SK-N-SH (cell line): Measurements from ENCODE around the gene MAPKAPK3. TPM values are rescaled to one million over a fixed set of nuclear protein-coding genes. Genes with fewer than 3 reads are reported as not detected.

ENCODE experiments used
- CTCF ChIA-PET: fragments of 300-600, 350-600 bp; formaldehyde crosslinking; extraction: SDS; loops from one replicate; lab custom pipeline; 2021; lab: Yijun Ruan, JAX
- POLR2A ChIA-PET: fragments of 350-600 bp; sonication (Branson Sonifier 250); formaldehyde crosslinking; extraction: SDS; loops from one replicate; lab custom pipeline; 2020; ENCODE audit warnings: antibody characterized with exemption, inconsistent platforms; lab: Yijun Ruan, JAX
- DNase-seq: peaks from one replicate; pipeline ENCODE4 v3.0.0; 2012
- H2AFZ ChIP-seq: fragments of 200-600 bp; sonication (generic); 2 replicates; pipeline ENCODE4 v1.8.1; 2016; ENCODE audit warnings: antibody characterized with exemption, mild to moderate bottlenecking, low read depth
- H3F3A ChIP-seq: fragments of 200-600 bp; sonication (generic); replicated peaks from 2 replicates; pipeline ENCODE3; 2016; ENCODE audit warnings: antibody characterized with exemption, mild to moderate bottlenecking; ENCODE audit not compliant: insufficient read depth
- H3K27ac ChIP-seq, 2 experiments: fragments of 200-500 bp in 1 of 2; fragments of 200-600 bp in 1 of 2; sonication (Bioruptor generic) in 1 of 2; sonication (generic), shearing (Covaris generic) in 1 of 2; 2 replicates each; pipeline versions ENCODE4 v1.5.1 to v1.6.1; 2014 to 2016; ENCODE audit warnings: low read depth in 2 of 2, inconsistent platforms in 1 of 2, low read length in 1 of 2, mild to moderate bottlenecking in 1 of 2, mixed read lengths in 1 of 2
- H3K27me3 ChIP-seq: fragments of 200-600 bp; sonication (generic), shearing (Covaris generic); 2 replicates; pipeline ENCODE4 v1.6.1; 2016; ENCODE audit warnings: mixed run types; ENCODE audit not compliant: insufficient read depth
- H3K36me3 ChIP-seq, 2 experiments: fragments of 200-500 bp in 1 of 2; fragments of 200-600 bp in 1 of 2; sonication (Bioruptor generic) in 1 of 2; sonication (generic) in 1 of 2; replicated peaks in 1 of 2; 2 replicates each; pipeline versions ENCODE3 to v1.5.1; 2014 to 2016; ENCODE audit warnings: low read length in 1 of 2, mild to moderate bottlenecking in 1 of 2; ENCODE audit not compliant: insufficient read depth in 2 of 2, control insufficient read depth in 1 of 2
- H3K4me1 ChIP-seq, 2 experiments: fragments of 200-500 bp in 1 of 2; fragments of 200-600 bp in 1 of 2; sonication (Bioruptor generic) in 1 of 2; sonication (generic), shearing (Covaris generic) in 1 of 2; 2 replicates each; pipeline versions ENCODE4 v1.5.1 to v1.6.1; 2014 to 2016; ENCODE audit warnings: low read depth in 1 of 2, low read length in 1 of 2, mixed run types in 1 of 2; ENCODE audit not compliant: insufficient read depth in 2 of 2, control insufficient read depth in 1 of 2
- H3K4me2 ChIP-seq: fragments of 200-600 bp; sonication (generic), shearing (Covaris generic); 2 replicates; pipeline ENCODE4 v1.6.1; 2017; ENCODE audit warnings: mixed run types
- H3K4me3 ChIP-seq, 2 experiments: fragments of 200-500 bp in 1 of 2; fragments of 200-600 bp in 1 of 2; sonication (Bioruptor generic) in 1 of 2; sonication (generic), shearing (Covaris generic) in 1 of 2; 2 replicates each; pipeline versions ENCODE4 v1.5.1 to v1.8.1; 2014 to 2016; ENCODE audit warnings: low read depth in 2 of 2, inconsistent platforms in 1 of 2, low read length in 1 of 2, mild to moderate bottlenecking in 1 of 2, mixed read lengths in 1 of 2, moderate library complexity in 1 of 2
- H3K79me2 ChIP-seq: fragments of 200-600 bp; sonication (generic); 2 replicates; pipeline ENCODE4 v1.8.1; 2017; ENCODE audit warnings: mild to moderate bottlenecking; ENCODE audit not compliant: insufficient read depth
- H3K9ac ChIP-seq: fragments of 200-600 bp; sonication (generic); 2 replicates; pipeline ENCODE4 v1.6.1; 2017; ENCODE audit warnings: mixed run types
- H3K9me2 ChIP-seq: fragments of 200-600 bp; sonication (generic); 2 replicates; pipeline ENCODE4 v1.6.1; 2017; ENCODE audit warnings: mixed run types
- H3K9me3 ChIP-seq: fragments of 200-600 bp; sonication (generic); 2 replicates; pipeline ENCODE4 v1.6.1; 2017; ENCODE audit warnings: mixed run types, mild to moderate bottlenecking, moderate library complexity
- H4K20me1 ChIP-seq: fragments of 200-600 bp; sonication (generic); 2 replicates; pipeline ENCODE4 v1.6.1; 2017; ENCODE audit warnings: mild to moderate bottlenecking, mixed run types; ENCODE audit not compliant: insufficient read depth
- CHD2 ChIP-seq: fragments of 150-350 bp; IDR thresholded peaks from 2 replicates; pipeline ENCODE4 v1.6.1; 2018; ENCODE audit warnings: low read length; ENCODE audit not compliant: partially characterized antibody
- ELF1 ChIP-seq: IDR thresholded peaks from 2 replicates; pipeline ENCODE4 v1.4.0; 2012
- EZH2phosphoT487 ChIP-seq: fragments of 200-600 bp; sonication (generic); IDR thresholded peaks from 2 replicates; pipeline ENCODE4 v1.6.1; 2017; ENCODE audit warnings: low read depth, mixed run types, mild to moderate bottlenecking, antibody characterized with exemption, moderate library complexity, borderline replicate concordance
- FOXM1 ChIP-seq: IDR thresholded peaks from 2 replicates; pipeline ENCODE4 v1.4.0; 2012; ENCODE audit warnings: low read depth, mild to moderate bottlenecking
- GABPA ChIP-seq: IDR thresholded peaks from 2 replicates; pipeline ENCODE4 v1.4.0; 2012; ENCODE audit warnings: low read depth, mild to moderate bottlenecking
- GATA2 ChIP-seq: sonication (generic); formaldehyde crosslinking; IDR thresholded peaks from 2 replicates; pipeline ENCODE4 v1.5.0; 2020; ENCODE audit warnings: mild to moderate bottlenecking, missing genetic modification reagents
- JUND ChIP-seq: IDR thresholded peaks from 2 replicates; pipeline ENCODE4 v1.4.0; 2012
- MXI1 ChIP-seq: IDR thresholded peaks from 2 replicates; pipeline ENCODE4 v1.6.1; 2012; ENCODE audit warnings: mild to moderate bottlenecking, low read depth, low read length, improper control_type of control experiment
- NRF1 ChIP-seq: IDR thresholded peaks from 2 replicates; pipeline ENCODE4 v1.6.1; 2012; ENCODE audit warnings: low read depth, mild to moderate bottlenecking, low read length
- RAD21 ChIP-seq: IDR thresholded peaks from 2 replicates; pipeline ENCODE4 v1.6.1; 2012; ENCODE audit warnings: mild to moderate bottlenecking, low read length
- RCOR1 ChIP-seq: fragments of 150-350 bp; IDR thresholded peaks from 2 replicates; pipeline ENCODE4 v1.6.1; 2017; ENCODE audit warnings: antibody characterized with exemption, low read length
- SMC3 ChIP-seq: IDR thresholded peaks from 2 replicates; pipeline ENCODE4 v1.6.1; 2012; ENCODE audit warnings: low read depth, low read length, improper control_type of control experiment
- TAF1 ChIP-seq: IDR thresholded peaks from 2 replicates; pipeline ENCODE4 v1.6.1; 2012; ENCODE audit warnings: low read depth, mild to moderate bottlenecking, low read length, moderate library complexity, borderline replicate concordance
- TCF12 ChIP-seq: IDR thresholded peaks from 2 replicates; pipeline ENCODE4 v1.4.0; 2012
- TEAD4 ChIP-seq: IDR thresholded peaks from 2 replicates; pipeline ENCODE4 v1.4.0; 2012; ENCODE audit warnings: mild to moderate bottlenecking, borderline replicate concordance; ENCODE audit not compliant: insufficient read depth
- WGBS: methylation state at CpG from one replicate; pipeline ENCODE4 v1.1.6; 2017; ENCODE audit warnings: low lambda C conversion rate; 5-methylcytosine and 5-hydroxymethylcytosine counted together
- polyA plus RNA-seq, 3 experiments: library from polyadenylated mRNA; depleted of rRNA; stranded (reverse); fragments of >200 nt; gene quantifications; 2 replicates each; pipeline ENCODE4 v1.2.3, GENCODE V29; 2012
- TF ChIP-seq, protein P1 (sequence below): IDR thresholded peaks from 2 replicates; pipeline ENCODE4 v1.6.1; 2012; ENCODE audit warnings: mild to moderate bottlenecking, low read depth, low read length, moderate library complexity
- TF ChIP-seq, protein P2 (sequence below): IDR thresholded peaks from 2 replicates; pipeline ENCODE4 v1.4.0; 2012; ENCODE audit warnings: low read depth, borderline replicate concordance
- TF ChIP-seq, protein P3 (sequence below): IDR thresholded peaks from 2 replicates; pipeline ENCODE4; 2012
- TF ChIP-seq, protein P4 (sequence below): IDR thresholded peaks from 2 replicates; pipeline ENCODE4 v1.4.0; 2012; ENCODE audit warnings: low read depth

Gene MAPKAPK3
- polyA plus RNA-seq, 1 of the 3 experiments (the other 2 are of a cell fraction), result 29.4 TPM

- TF ChIP-seq, protein P1, sequence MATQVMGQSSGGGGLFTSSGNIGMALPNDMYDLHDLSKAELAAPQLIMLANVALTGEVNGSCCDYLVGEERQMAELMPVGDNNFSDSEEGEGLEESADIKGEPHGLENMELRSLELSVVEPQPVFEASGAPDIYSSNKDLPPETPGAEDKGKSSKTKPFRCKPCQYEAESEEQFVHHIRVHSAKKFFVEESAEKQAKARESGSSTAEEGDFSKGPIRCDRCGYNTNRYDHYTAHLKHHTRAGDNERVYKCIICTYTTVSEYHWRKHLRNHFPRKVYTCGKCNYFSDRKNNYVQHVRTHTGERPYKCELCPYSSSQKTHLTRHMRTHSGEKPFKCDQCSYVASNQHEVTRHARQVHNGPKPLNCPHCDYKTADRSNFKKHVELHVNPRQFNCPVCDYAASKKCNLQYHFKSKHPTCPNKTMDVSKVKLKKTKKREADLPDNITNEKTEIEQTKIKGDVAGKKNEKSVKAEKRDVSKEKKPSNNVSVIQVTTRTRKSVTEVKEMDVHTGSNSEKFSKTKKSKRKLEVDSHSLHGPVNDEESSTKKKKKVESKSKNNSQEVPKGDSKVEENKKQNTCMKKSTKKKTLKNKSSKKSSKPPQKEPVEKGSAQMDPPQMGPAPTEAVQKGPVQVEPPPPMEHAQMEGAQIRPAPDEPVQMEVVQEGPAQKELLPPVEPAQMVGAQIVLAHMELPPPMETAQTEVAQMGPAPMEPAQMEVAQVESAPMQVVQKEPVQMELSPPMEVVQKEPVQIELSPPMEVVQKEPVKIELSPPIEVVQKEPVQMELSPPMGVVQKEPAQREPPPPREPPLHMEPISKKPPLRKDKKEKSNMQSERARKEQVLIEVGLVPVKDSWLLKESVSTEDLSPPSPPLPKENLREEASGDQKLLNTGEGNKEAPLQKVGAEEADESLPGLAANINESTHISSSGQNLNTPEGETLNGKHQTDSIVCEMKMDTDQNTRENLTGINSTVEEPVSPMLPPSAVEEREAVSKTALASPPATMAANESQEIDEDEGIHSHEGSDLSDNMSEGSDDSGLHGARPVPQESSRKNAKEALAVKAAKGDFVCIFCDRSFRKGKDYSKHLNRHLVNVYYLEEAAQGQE, result no peak
- TF ChIP-seq ELF1, result no peak
- TF ChIP-seq, protein P2, sequence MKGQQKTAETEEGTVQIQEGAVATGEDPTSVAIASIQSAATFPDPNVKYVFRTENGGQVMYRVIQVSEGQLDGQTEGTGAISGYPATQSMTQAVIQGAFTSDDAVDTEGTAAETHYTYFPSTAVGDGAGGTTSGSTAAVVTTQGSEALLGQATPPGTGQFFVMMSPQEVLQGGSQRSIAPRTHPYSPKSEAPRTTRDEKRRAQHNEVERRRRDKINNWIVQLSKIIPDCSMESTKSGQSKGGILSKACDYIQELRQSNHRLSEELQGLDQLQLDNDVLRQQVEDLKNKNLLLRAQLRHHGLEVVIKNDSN, result no peak
- no peak for TF ChIP-seq GATA2 (CRISPR knock-in tag)
- TF ChIP-seq GABPA, result no peak
- TF ChIP-seq RCOR1, result no peak
Measured at GRCh38 chr3:50586763-50587070, 30.2 kb upstream of the MAPKAPK3 start (continued).

GRCh38 chr3:50587373-50587772 lies 29.6 kb upstream of the MAPKAPK3 start:
- WGBS, result 79% methylated on average over 6 of the region's 6 CpGs
- CTCF ChIA-PET, result interaction anchor here (2.9 to 5.3 kb wide), 2 partner anchors 15 to 27 kb away, joined by 24 to 63 read pairs; partner anchors contain the start of genes CISH and MAPKAPK3
- POLR2A ChIA-PET, result interaction anchor here (1.4 kb wide), 1 partner anchor 22 kb away, joined by 4 read pairs; no protein-coding TSS in a partner anchor

More at GRCh38 chr3:50587373-50587772, 29.6 kb upstream of the MAPKAPK3 start:
- H3K36me3 ChIP-seq, result peaks cover 0 to 8% of the 10 kb centered on the region in 2 experiments
- H2AFZ ChIP-seq, result no peak overlapping the region
- DNase-seq, result no peak
- H3K27me3 ChIP-seq, result no peaks in the 10 kb centered on the region
- H3K27ac ChIP-seq, result no peak overlapping the region
- no peaks in the 10 kb centered on the region for H3K79me2 ChIP-seq
- no peak overlapping the region for H3K4me2 ChIP-seq
- TF ChIP-seq MXI1, result no peak
- TF ChIP-seq TCF12, result no peak
- no peak for TF ChIP-seq JUND
- no peak for TF ChIP-seq NRF1
- TF ChIP-seq EZH2phosphoT487, result no peak
- no peak for TF ChIP-seq FOXM1
- no peak for TF ChIP-seq TAF1
- TF ChIP-seq TEAD4, result no peak
- TF ChIP-seq, protein P3, sequence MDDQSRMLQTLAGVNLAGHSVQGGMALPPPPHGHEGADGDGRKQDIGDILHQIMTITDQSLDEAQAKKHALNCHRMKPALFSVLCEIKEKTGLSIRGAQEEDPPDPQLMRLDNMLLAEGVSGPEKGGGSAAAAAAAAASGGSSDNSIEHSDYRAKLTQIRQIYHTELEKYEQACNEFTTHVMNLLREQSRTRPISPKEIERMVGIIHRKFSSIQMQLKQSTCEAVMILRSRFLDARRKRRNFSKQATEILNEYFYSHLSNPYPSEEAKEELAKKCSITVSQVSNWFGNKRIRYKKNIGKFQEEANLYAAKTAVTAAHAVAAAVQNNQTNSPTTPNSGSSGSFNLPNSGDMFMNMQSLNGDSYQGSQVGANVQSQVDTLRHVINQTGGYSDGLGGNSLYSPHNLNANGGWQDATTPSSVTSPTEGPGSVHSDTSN, result no peak
- no peak for TF ChIP-seq SMC3
- no peak for TF ChIP-seq CHD2
- TF ChIP-seq RAD21, result no peak
- TF ChIP-seq, protein P4, sequence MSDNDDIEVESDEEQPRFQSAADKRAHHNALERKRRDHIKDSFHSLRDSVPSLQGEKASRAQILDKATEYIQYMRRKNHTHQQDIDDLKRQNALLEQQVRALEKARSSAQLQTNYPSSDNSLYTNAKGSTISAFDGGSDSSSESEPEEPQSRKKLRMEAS, result no peak
- TF ChIP-seq, all 33 proteins: peak for 0
- Histone ChIP-seq H3K9me2 (no peaks in the 10 kb centered on the region), H3K4me1 (peaks cover 0 to 2% of the 10 kb centered on the region in 2 experiments; a peak in 1 of 4 replicates), H3K9ac (no peak overlapping the region), H3F3A (peaks cover 3% of the 10 kb centered on the region), H3K4me3 (no peak overlapping the region), H3K9me3 (no peaks in the 10 kb centered on the region), H4K20me1 (no peaks in the 10 kb centered on the region)
